Measurements from ENCODE around the gene KRT2. TPM values are rescaled to one million over a fixed set of nuclear protein-coding genes. Genes with fewer than 3 reads are reported as not detected.

The KRT2 gene
- total RNA-seq, 2 experiments from 2014 or later, result not detected

DNA sequence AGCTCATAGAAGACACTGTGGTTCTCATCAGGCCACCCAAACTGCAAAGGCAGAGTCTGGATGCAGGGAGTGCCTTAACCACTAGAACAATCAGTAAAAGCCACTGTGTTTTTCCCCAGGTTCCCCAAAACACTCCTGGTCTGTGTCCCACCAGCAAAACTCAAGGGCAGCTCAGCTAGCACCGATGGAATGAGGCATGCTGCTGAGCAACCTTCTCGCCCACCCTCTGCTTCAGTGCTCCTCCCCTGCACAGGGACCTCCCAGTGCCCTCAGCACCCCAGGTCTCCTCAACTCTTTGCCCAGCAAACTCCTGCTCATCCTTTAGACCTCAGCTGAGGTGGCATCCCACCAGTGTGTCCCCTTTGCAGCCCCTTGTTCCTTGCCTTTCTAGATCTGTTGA, 47.4 kb upstream of the KRT2 start:
- Histone ChIP-seq H3K4me3 (ENCODE audit: low read depth, low read length, poor library complexity, severe bottlenecking) (no peak overlapping the region), H3K9me3 (ENCODE audit: low read length) (no peaks in the 10 kb centered on the region), H4K20me1 (ENCODE audit: insufficient read depth, low read length) (no peaks in the 10 kb centered on the region), H3K36me3 (ENCODE audit: insufficient read depth, low read length) (no peaks in the 10 kb centered on the region), H3K4me1 (ENCODE audit: insufficient read depth, low read length, poor library complexity, severe bottlenecking) (no peaks in the 10 kb centered on the region), H2AFZ (ENCODE audit: low read length) (no peak overlapping the region), H3K79me2 (ENCODE audit: insufficient read depth, low read depth, low read length) (no peaks in the 10 kb centered on the region), H3K27ac (ENCODE audit: low read depth, low read length, poor library complexity, severe bottlenecking) (no peak overlapping the region), H3K4me2 (ENCODE audit: low read length) (no peak overlapping the region), H3K9me2 (ENCODE audit: insufficient read depth, low read length) (no peaks in the 10 kb centered on the region)
- intact Hi-C loops (cut with micrococcal nuclease; ENCODE audit: unreplicated experiment), result no loop called here
- BruUV-seq (replicated peaks), result no TSS peak
- no peak for DNase-seq (ENCODE audit: low spot score)
- TF ChIP-seq EZH2phosphoT487 (IDR thresholded peaks at IDR 0.05; ENCODE audit: borderline replicate concordance, low read depth, low read length) (no peak), CTCF (conservative IDR thresholded peaks at IDR 0.05; ENCODE audit: low read length) (no peak)
- ChIA-PET POLR2A (no interaction called here), CTCF (ENCODE audit: unreplicated experiment) (no interaction called here)

GRCh38 chr12:52698651-52699340, 46.8 kb upstream of the KRT2 start:
- Histone ChIP-seq H3K79me2 (ENCODE audit: insufficient read depth, low read depth, low read length) (no peaks in the 10 kb centered on the region), H3K36me3 (ENCODE audit: insufficient read depth, low read length) (no peaks in the 10 kb centered on the region), H3K9me3 (ENCODE audit: low read length) (no peaks in the 10 kb centered on the region), H4K20me1 (ENCODE audit: insufficient read depth, low read length) (no peaks in the 10 kb centered on the region), H3K4me3 (ENCODE audit: low read depth, low read length, poor library complexity, severe bottlenecking) (no peak overlapping the region), H2AFZ (ENCODE audit: low read length) (no peak overlapping the region), H3K4me1 (ENCODE audit: insufficient read depth, low read length, poor library complexity, severe bottlenecking) (no peaks in the 10 kb centered on the region), H3K9me2 (ENCODE audit: insufficient read depth, low read length) (no peaks in the 10 kb centered on the region), H3K27ac (ENCODE audit: low read depth, low read length, poor library complexity, severe bottlenecking) (no peak overlapping the region), H3K4me2 (ENCODE audit: low read length) (no peak overlapping the region)
- no peak for TF ChIP-seq CTCF (conservative IDR thresholded peaks at IDR 0.05; ENCODE audit: low read length)
- no peak for TF ChIP-seq EZH2phosphoT487 (IDR thresholded peaks at IDR 0.05; ENCODE audit: borderline replicate concordance, low read depth, low read length)
- CTCF ChIA-PET (ENCODE audit: unreplicated experiment), result no interaction called here
- intact Hi-C loops (cut with micrococcal nuclease; ENCODE audit: unreplicated experiment), result no loop called here
- no TSS peak for BruUV-seq (replicated peaks)
- DNase-seq (ENCODE audit: low spot score), result no peak
- POLR2A ChIA-PET, result no interaction called here

DNA sequence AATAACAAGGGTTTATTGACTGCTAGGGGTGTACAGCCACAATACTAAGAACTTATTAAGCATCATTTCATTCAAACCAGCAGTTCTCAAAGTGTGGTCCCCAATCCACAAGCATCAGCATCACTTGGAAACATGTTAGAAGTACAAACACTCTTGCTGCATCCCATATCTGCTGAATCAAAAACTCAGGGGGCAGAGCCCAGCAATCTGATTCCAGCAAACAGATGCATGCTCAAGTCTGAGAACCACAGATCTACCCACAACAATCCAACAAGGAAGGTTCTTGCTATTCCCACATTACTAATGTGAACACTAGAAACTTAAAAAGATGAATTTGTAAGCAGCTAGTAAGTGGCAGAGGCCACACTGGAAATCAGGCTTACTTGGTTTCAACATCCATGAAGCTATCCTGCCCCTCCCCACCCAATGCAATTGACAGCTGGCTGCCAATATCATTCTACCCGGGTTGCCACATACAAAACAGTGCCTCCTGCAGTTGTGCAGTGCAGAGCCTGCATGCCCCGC, 45.1 kb upstream of the KRT2 start:
- intact Hi-C loops (cut with micrococcal nuclease; ENCODE audit: unreplicated experiment), result no loop called here
- no peak for TF ChIP-seq EZH2phosphoT487 (IDR thresholded peaks at IDR 0.05; ENCODE audit: borderline replicate concordance, low read depth, low read length)
- peak; percentile 38; the same call in 1 of the 2 replicates for TF ChIP-seq CTCF (conservative IDR thresholded peaks at IDR 0.05; ENCODE audit: low read length)

More for the DNA sequence above, 45.1 kb upstream of the KRT2 start:
- no TSS peak for BruUV-seq (replicated peaks)
- Histone ChIP-seq H3K9me3 (ENCODE audit: low read length) (no peaks in the 10 kb centered on the region), H3K9me2 (ENCODE audit: insufficient read depth, low read length) (no peaks in the 10 kb centered on the region), H3K4me2 (ENCODE audit: low read length) (no peak overlapping the region), H4K20me1 (ENCODE audit: insufficient read depth, low read length) (no peaks in the 10 kb centered on the region), H3K4me3 (ENCODE audit: low read depth, low read length, poor library complexity, severe bottlenecking) (no peak overlapping the region), H3K79me2 (ENCODE audit: insufficient read depth, low read depth, low read length) (no peaks in the 10 kb centered on the region), H2AFZ (ENCODE audit: low read length) (no peak overlapping the region), H3K27ac (ENCODE audit: low read depth, low read length, poor library complexity, severe bottlenecking) (no peak overlapping the region), H3K36me3 (ENCODE audit: insufficient read depth, low read length) (no peaks in the 10 kb centered on the region), H3K4me1 (ENCODE audit: insufficient read depth, low read length, poor library complexity, severe bottlenecking) (no peaks in the 10 kb centered on the region)
- ChIA-PET CTCF (ENCODE audit: unreplicated experiment) (no interaction called here), POLR2A (no interaction called here)
- DNase-seq (ENCODE audit: low spot score), result no peak

Measured in OCI-LY7 (cell line).